SIG-M5 (cell line): Measurements from ENCODE around the gene ARID2.

Source experiments
- DNase-seq: peaks from one replicate; lab custom pipeline; 2025; lab: John Stamatoyannopoulos, UW

The ARID2 gene

DNA sequence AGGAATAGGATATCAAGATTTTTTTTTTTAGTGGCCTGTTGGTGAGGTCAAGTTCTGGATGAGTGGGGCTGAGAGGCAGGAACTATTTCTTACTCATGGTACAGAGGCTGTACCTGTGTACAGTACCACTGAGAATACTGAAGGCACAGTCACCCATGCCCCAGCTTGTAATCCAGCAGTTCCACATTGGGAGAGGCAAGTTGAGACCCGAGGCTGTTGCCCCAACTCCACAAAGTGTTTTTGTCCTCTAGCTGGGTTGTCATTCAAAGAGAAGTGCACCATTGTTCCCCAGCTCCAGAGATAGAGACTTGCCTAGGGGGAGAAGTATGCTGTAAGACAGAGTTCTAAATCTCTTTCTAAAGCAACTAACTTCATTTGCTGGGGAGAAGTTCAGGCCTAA lies 38.7 kb downstream of the ARID2 start:
- no peak for DNase-seq

DNA sequence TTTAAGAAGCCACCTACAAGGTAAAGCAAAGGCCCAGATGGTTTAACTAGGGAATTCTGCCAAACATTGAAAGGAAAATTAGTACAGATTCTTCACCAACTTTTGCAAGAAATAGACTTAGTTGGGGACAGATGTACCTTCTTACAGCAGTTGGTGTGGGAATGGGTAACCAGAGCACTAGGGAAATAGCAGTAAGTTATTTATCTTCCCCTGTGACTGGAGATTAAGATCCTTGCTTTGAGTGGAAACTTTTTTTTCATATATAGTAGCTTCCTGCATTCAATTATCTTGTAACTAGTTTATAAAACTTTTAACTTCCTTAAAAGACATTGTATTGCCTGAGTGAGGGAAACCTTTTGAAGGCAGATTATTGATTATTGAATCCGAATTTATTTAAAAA lies 44.2 kb downstream of the ARID2 start:
- DNase-seq: no peak

DNA sequence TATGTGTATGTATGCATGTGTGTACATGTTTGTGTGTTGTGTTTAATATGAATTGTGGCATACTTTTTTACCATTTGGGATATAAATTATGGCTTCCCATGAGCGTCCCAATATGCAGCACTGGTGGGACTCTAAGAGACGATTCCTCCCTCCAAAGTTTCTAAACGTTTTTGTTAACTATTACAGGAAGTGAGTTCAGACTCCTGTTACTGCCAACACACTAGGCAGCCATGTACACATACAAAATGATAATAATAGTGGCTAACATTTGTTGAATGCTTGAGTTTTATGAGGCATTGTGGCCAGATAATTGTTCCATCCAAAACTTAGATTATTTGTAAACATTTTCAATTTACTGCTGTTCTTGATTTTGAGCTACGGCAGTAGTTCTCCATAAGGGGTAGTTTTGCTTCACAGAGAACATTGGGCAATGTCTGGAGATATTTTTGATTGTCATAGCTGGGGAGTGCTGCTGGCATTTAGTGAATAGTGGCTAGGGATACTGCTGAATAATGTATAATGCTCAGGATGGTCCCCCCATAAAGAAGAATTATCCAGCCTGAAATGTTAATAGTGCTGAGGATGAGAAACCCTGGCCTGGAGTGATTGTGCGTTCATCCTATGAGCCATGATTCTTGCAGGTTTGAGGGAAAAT lies 45.1 kb downstream of the ARID2 start:
- no peak for DNase-seq

DNA sequence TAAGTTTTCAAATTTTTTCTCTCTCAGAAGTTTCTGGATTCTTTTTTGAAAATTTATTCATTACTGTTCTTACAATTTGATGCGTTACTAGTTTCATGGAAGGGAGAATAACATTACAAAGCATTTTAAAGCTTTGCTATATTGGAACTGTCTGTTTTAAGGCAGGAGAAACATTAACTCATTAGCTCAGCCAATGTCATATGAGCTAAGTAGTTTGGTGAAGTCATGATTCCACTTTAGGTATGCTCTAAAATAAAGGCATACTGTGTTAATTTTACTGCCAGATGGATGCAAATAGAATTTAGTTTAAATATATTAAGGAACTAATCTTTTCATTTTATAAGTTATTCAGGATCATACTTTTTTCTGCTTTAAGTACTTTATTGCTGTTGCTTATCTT lies 46.0 kb downstream of the ARID2 start:
- DNase-seq: no peak

DNA sequence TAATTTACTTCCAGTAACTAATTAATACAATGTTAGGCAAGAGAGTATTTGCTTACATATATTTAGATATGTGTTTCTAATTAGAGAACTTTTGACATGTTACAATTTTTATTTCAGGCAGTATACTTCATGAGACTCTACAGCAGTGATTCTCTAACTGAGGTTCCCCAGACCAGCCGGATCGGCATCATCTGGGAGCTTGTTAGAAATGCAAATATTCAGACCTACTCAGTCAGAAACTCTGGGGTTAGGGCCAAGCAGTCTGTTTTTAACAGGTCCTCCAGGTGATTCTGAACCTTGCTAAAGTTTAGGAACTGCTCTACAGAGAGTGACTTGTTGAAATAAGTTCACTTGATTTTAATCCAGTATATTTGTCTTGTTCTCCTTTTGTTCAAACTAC lies 46.5 kb downstream of the ARID2 start:
- DNase-seq: no peak

DNA sequence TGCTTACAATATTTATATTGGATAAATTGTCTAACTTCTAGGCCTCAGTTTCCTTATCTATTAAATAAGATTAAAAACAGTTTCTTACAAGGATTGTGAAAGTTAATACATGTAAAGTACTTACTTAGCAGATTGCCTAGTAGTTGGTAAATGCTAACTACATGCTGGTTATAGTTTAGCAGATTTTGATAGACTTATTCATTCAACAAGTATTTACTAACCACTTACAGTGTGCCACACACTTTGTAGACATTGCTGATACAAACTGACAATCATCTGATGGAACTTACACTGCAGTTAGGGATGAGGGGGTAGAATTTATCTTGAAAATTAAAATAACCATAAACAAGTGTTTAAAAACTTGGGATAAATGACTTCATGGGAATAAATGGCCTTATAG lies 50.4 kb downstream of the ARID2 start:
- DNase-seq: no peak

DNA sequence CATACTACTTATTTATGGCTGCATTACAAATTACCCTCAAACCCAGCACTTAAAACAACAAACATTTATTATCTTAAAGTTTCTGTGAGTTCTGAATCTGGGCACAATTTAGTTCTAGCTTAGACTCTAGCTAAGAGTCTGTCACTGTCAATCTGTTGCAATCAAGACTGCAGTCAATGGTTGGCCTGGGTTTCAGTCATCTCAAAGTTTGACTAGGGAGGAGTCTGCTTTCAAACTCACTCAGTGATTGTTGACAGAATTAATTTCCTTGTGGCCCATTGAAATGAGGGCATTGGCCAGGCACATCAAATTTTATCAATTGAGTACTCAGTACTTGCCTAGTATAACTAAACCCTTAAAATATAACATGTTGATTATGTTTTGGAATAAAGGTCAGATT lies 51.6 kb downstream of the ARID2 start:
- no peak for DNase-seq

DNA sequence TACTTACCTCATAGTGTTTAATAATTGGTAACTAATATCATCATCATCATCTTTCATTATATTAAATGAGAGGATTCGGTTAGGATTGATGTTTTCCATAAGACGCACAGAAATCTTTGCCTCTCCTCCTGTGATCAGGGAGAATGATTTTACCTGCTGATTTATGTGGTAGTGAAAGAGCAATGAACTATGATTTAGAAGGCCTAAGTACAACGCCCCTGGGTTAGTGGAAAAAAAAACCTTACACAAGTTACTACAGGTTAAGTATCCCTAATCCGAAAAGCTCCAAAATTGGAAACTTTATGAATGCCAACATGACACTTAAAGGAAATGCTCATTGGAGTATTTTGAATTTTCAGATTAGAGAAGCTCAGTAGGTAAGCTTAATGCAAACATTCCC lies 55.8 kb downstream of the ARID2 start:
- no peak for DNase-seq

DNA sequence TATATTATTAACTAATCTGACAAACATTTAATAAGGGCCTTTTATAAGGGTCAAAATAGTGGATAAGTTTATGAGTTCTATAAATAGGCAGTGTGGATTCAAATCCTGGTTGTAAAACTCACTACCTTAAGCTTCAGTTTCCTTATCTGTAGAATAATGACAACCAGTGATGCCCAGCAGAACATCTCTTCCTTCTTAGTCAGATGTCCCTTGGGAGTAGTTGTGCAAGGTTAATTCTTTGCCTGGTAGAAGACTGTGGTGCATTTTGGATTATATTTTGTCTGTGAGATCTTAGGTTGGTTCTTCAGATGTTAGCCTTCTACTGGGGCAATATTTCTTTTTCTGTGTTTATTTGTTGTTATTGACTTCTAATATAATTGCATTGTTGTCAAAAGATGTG lies 59.5 kb downstream of the ARID2 start:
- DNase-seq: no peak

DNA sequence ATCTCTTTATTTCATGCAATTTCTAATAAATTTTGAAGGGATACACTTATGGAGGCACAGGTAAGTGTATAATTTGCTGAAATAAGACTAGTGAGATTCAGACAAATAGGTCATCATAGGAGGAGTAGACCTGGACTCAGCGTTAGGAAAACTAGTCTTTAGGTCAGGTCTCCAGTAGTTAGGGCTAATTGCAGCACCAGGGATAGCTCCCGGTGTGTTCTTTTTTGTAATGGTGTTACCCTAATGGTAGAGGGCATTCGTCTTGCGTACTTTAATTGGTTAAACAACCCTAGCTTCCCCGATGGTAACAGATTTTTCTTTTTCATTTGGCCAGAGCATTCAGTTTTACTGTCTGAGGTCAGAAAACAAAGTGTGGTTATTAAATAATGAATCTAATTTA lies 64.9 kb downstream of the ARID2 start:
- no peak for DNase-seq

DNA sequence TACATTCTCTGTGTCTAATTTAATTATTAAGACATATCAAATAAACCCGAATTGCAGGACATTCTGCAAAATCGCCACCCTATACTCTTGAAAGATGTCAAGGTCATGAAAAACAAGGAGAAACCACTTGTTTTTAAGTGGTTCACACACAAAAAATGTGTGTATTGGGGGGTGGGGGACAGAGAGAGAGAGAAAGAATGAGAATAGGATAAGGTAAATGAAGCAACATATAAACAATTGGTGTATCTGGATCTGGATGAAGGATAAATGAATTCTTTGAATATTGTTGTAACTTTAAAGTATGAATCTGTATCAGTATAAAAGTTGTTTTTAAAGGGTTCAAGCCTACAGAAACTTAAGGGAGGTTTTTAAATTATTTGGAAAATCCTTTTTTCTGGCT lies 72.1 kb downstream of the ARID2 start:
- no peak for DNase-seq

DNA sequence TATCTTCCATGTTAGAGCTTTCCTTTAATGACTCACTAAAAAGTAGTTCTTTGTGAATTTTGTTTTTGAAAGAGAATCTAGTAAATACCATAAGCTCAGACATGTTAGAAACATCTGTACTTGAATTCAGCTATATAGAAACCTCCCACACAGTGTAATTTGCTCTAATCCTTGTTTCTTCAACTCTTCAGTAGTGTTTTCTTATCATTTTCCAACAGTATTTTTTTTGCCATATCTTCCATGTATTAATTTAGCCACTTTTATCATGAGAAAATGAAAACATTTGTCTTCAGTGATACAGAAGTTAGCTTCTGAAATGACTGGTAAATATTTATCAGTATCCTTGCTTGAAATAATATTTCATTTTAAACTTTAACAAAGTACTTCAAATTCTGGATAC lies 73.6 kb downstream of the ARID2 start:
- DNase-seq: no peak

DNA sequence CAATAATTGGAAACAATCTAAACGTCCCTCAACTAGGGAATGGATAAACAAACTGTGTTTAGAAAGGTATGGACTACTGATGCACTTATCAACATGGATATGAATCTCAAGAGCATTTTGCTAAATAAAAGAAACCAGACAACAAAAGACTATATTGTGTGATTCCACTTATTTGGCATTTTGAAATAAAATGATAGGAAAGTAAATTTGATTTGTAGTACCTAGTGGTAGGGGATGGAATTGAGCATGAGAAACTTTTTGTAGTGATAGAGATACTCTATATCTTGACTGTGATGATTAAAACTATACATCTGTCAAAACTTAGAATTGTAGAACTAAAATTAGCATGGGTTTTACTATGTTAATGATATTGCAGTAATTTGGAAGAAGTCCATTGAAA lies 87.1 kb downstream of the ARID2 start:
- DNase-seq: no peak

DNA sequence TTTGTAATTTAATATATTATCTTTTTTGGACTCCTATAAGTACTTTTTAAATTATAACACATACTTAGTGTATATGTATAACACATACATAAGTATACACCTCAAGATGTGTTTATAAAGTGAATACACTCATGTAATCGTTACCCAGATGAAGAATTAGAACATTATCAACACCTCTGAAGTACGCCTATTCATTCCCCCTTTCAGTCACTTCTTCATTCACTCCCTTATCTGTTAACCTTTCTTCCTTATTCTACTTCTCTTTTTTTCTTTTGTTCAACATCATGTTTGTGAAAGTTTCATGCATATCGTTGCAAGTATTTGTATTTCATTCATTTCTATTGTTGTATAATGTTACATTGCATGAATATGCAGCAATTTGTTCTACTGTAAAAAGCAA lies 98.5 kb downstream of the ARID2 start:
- no peak for DNase-seq

DNA sequence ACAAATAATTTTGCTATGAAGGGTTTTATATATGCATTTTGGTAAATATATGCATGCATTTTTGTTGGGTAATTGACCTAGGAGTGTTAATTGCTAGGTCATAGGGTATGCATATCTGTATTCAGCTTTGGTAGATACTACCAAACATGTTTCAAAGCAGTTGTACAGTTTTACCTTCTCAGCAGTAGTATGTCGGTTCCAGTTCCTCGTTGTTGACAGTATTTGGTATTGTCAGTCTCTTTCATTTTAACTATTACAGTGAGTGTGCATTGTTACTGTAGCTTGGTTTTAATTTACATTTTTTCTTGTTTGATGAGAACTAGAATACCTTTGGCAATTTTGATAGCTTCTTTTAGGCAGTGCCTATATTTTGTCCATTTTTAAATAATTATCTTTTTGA lies 98.9 kb downstream of the ARID2 start:
- DNase-seq: no peak

DNA sequence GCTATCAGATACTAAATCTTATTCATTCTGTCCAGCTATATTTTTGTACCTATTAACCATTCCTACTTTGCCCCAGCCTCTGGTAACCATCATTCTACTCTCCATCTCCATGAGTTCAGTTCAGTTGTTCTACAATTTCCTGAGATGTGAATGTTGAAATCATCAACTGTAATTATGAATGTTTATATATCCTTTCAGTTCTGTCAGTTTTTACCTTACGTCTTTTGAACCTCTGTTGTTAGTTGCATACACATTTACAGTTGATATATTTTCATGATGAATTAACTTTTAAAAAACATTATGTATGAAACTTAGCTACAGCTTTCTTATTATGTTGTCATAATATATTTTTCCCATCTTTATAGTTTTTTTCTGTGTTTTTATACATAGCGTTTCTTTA lies 102.1 kb downstream of the ARID2 start:
- no peak for DNase-seq

DNA sequence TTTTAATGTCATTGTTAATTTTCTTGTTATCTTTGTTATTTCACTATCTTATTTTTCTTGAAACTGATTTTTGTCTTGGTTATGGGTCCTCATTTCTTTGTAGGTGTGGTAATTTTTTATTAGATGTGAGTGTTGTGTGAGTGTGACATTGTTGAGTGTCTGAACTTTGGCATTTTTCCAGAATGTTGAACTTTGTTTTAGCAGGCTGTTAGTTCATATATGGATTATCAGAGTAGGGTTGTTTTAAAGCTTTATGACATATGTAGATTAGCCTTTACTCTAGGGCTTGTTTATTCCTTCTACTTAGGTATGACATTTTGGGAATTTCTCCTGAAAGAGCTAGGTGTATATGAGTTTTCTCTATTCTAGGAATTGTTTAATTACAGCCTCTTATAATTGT lies 103.9 kb downstream of the ARID2 start:
- DNase-seq: no peak

DNA sequence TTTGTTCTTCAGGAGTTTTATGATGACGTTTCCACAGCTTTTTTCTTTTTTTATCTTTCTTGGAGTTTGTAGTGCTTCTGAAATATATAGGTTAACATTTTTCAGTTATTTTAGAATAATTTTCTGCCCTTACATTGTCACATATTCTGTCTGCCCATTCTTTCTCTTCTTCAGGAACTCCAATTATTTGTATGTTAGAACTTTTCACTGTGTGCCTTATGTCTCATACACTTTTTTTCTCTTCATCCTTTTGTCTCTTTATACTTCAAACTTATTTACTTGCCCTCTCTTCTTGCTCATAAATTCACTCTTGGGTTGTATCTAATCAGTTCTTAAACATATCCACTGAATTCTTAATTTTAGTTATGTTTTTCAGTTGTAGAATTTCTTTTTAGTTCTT lies 105.3 kb downstream of the ARID2 start:
- DNase-seq: no peak

DNA sequence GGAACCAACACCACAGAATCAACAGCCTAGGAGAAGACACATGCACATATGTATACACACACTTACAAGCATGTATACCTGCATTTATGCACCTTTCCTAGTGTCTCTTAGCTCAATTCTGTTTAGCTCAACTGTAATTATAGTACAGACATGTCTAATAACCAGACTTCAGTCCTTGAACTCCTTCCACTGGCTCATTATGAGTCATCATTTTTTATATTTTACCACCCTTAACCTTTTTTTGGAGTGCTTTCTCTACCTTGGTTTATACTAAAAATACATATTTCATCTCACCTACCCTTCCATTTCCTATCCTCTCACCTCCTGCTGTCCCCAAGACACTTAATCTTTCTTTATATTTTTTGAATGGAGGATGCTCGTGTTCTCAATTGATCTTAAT lies 110.4 kb downstream of the ARID2 start:
- no peak for DNase-seq

DNA sequence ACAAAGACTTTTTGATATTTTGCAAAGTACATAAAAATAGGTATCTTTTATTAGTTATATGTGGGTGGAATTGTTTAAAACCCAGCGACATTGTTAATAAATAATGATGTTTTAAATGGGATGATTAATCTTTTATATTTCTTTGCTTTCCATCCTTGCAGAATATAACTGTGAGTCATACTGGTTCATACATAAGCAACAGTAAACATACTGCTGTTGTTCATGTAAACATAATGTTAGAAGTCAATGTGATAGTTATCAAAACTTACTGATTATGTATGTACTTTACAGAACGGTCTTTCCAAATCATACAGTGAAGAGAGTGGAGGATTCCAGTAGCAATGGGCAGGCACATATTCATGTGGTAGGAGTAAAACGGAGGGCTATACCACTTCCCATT lies 119.8 kb downstream of the ARID2 start:
- DNase-seq: no peak

DNA sequence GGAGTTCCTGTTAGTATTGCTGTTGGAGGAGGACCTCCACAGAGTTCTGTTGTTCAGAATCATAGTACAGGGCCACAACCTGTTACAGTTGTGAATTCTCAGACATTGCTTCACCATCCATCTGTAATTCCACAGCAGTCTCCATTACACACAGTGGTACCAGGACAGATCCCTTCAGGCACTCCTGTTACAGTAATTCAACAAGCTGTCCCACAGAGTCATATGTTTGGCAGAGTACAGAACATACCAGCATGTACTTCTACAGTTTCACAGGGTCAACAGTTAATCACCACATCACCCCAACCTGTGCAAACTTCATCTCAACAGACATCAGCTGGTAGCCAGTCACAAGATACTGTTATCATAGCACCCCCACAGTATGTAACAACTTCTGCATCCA lies 120.8 kb downstream of the ARID2 start:
- DNase-seq: no peak

DNA sequence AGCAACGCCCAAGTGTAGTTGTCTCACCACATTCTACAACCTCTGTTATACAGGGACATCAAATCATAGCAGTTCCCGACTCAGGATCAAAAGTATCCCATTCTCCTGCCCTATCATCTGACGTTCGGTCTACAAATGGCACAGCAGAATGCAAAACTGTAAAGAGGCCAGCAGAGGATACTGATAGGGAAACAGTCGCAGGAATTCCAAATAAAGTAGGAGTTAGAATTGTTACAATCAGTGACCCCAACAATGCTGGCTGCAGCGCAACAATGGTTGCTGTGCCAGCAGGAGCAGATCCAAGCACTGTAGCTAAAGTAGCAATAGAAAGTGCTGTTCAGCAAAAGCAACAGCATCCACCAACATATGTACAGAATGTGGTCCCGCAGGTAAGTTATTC lies 123.0 kb downstream of the ARID2 start:
- no peak for DNase-seq

DNA sequence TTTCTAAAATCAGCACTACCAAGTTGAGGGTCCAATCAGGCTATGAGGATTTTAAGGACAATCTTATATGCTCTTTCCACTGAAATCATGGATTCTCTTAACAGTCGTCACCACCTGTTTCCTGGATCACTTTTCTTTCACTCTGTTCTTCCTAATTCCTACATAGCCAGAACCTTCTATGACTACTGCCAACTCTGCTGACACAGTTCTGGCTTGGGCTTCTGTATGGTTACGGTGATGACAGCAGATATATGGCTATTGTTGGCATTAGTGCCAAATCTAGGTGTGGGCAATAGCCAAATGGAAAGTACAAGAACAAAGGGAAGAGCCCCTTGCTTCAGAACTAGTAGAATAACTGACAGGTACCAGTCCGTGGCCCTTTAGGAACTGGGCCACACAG lies 124.0 kb downstream of the ARID2 start:
- DNase-seq: no peak

DNA sequence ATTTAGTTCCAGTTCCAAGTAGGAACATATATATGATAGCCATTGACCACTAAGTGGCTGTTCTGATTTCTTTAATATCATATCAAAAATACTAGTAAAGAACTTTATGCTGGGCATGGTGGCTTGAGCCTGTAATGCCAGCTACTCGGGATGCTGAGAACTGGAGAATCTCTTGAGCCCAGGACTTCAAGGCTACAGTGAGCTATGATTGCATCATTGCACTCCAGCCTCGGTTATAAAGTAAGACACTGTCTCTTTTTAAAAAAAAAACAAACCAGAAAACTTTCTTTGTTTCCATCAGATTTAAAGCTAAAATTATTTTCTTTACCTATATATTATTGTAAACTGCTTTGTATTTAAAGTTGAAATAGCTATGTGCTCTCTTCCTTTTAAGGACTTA lies 133.8 kb downstream of the ARID2 start:
- no peak for DNase-seq

DNA sequence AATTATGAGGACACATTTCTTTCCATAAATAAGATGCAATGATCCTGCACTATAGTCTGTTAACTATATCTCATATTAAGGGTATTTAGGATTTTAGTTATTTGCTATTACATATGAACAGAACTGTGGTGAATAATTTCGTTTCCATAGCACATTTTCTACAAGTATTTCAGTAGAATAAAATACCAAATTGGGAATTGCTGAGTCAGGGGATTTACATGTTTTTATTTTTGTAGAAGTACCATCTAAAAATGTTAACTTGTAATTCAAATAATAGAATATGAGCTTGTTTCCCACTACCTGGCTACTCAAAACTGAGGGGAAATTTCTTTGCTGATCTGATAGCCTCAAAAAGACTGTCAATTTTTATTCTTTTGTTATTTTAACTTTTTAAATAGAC lies 136.8 kb downstream of the ARID2 start:
- no peak for DNase-seq
